GM19372 (cell line): ENCODE data around the gene EPC1.
A peak's percentile ranks its signal among the peaks of the same experiment; 100 is the strongest.

Source experiments
- ATAC-seq: cut with Tn5 transposase; IDR thresholded peaks from one replicate; pipeline ENCODE4 v1.9.1; 2021; ENCODE audit warnings: mild to moderate bottlenecking, low read depth, moderate library complexity; ENCODE audit not compliant: unreplicated experiment

The EPC1 gene

DNA sequence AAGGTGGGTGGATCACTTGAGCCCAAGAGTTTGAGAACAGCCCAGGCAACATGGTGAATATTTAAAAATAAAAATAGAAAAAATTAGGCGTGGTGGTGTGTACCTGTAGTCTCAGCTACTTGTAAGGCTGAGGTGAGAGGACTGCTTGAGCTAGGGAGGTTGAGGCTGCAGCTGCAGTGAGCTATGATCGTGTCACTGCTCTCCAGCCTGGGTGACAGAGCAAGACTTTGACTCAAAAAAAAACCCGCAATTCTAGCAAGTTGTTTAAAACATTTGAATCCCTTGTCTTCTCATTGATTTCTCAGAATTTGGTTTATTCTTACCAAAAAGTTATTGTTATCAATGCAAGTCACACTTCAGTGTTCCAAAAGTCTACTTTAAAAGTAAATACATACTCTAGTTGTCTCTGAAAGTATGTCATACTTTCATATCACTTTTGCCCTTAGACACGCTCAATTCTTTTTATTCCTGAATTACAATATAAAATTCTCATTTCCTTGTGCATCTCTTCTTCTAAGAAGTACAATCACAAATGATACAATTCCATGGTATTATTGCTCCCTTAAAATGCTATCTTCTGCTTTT lies 6.3 kb downstream of the EPC1 start:
- ATAC-seq, result no peak

DNA sequence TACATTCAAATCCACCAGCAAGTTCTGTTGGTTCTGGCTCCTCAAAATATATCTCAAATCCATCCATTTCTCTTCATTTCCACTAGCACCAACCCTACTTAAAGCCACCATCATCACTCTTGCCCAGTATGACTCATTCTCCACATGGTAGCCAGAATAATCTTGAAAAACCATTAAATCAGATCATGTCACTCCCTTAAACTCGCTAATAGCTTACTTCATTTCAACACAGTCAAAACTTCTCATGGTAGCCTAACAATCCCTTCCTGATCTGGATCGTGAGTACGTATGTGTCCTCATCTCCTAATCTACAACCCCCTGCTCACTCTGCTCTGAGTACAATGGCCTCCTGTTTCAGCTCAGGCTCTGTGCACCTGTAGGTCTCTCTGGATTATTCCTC lies 8.7 kb downstream of the EPC1 start:
- no peak for ATAC-seq

GRCh38 chr10:32337350-32337749 lies 9.6 kb downstream of the EPC1 start:
- ATAC-seq, result no peak

GRCh38 chr10:32333849-32334248 lies 13.1 kb downstream of the EPC1 start:
- ATAC-seq, result no peak

GRCh38 chr10:32332299-32332750 lies 14.6 kb downstream of the EPC1 start:
- ATAC-seq, result peak; percentile 86

DNA sequence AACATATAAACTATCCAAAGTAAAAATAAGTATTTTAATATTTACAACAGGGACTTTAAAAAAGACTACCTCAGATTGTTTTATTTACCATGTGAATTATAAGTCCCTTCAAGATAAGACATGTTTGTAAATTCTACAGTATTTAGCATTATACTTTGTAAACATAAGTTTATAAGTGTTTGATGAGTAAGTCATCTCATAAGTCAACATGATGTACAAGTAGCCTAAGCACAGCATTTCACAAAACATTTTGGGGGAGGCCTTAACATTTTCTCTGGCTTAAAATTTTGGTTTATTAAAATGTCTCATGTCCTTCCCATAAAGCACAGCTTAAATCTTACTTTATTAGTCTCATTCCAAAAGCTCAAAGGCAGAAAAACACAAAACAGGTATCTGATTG lies 15.4 kb downstream of the EPC1 start:
- ATAC-seq, result no peak

DNA sequence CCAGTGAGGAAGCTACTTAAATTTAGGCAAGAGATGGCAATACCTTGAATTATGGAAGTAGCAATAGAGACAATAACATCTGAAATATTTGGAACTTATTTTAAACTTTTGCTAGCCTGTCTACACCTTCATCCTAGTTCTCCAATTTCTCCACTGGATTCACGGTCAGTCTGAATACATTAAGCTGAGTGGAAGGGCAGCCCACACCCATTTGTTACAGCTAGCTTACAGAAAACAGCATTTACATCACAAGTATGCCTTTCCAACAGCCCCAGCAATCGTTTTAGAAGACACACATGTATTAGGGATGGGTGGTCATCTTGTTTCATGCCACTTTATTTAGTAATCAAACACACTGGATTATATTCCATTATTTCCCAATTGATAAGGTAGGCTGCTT lies 16.7 kb downstream of the EPC1 start:
- no peak for ATAC-seq

GRCh38 chr10:32329061-32329460 lies 17.9 kb downstream of the EPC1 start:
- ATAC-seq, result no peak

DNA sequence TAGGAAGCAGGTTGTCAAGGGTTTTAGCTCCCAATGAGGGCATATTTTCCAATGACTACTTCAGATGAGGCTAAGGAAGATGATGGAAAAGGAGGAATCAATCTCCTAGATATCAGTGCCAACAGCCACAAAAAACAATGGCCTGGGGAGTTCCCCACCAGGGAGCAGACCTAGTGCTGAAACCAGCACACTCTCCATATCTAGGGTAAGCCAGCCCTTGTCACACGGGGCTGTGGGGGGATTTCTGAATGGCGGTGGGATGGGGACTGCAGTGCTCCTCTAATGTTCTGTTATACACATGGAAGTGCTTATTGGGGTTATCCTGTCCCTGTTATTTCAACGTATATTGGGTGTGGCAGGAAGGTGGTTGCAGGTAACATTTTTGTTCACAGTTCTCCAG lies 18.5 kb downstream of the EPC1 start:
- no peak for ATAC-seq

DNA sequence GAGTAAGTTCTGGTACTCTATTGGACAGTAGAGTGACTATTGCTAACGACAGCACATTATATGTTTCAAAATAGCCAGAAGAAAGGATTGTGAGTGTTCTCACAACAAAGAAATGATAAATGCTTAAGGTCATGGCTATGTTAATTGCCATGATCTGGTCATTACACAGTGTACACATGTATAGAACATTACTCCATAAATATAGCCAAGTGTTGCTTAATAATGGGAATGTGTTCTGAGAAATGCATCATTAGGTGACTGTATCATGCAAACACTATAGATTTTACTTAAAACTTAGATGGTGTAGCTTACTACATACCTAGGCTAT lies 19.6 kb downstream of the EPC1 start:
- no peak for ATAC-seq

DNA sequence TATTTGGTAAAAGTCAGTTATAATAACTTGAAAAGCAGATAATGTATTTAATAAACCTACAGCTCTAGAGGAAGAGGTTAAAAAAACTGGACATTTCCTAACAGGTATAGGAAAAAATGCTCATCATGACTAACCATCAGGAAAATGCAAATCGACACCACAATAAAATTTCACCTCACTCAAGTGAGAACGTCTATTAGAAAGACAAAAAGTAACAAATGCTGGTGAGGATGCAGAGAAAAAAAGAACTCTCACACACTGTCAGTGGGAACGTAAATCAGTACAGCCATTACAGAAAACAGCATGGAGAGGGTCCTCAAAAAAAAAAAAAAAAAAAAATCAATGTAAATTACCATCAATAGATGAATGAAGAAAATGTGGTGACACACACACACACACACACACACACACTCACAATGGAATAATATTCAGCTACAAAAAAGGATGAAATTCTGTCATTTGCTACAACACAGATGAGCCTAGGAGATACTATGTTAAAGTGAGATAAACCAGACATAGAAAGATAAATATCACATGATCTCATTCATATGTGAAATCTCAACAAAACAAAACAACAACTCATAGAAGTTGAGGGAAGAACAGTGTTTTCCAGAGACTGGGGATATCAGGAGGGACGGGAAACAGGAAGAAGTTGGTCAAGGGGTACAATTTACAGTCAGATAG lies 20.1 kb downstream of the EPC1 start:
- ATAC-seq, result no peak

- ATAC-seq, result peak; percentile 66
These were observed 20.8 kb downstream of the EPC1 start for GRCh38 chr10:32326119-32326518.

DNA sequence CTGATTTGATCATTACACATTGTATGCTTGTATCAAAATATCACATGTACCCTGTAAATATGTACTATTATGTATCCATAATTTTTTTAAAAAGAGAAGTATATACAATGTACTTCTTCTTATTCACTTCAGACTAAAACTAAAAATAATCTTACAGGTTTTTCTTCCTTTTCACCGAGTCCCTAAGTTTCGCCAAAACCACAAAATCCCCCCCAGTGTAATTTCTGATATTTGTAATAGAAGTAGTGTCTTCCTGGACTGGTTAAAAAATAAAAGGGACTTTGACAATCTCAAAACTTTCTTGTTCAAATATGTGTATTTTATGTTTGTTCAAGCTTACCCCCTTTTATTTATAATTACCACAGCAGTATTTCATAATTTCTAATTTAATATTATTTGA lies 23.9 kb downstream of the EPC1 start:
- no peak for ATAC-seq

- ATAC-seq, result no peak
These were observed 25.8 kb downstream of the EPC1 start for GRCh38 chr10:32321016-32321631.

DNA sequence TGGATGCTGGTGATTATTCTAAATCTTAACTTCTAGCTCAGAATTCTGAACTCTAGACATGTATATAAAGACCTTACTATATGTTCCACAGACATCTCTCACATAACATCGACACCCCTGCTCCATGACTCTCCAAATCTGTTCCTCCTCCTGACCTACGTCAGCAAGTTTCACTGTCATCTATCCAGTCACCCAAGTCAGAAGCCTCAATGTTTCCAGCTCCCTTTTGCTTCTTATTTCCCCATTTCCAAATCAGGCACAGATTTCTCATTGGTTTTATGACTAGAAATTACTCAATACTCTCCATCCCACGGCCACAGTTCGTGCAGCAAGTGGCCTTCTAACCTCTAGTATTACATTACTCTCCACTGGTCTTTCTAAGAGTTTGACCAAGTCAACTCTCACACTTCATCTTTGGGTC lies 28.5 kb downstream of the EPC1 start:
- ATAC-seq, result peak; percentile 33

GRCh38 chr10:32317795-32318357 lies 29.1 kb downstream of the EPC1 start:
- ATAC-seq, result peak; percentile 93

GRCh38 chr10:32315424-32315823 lies 31.5 kb downstream of the EPC1 start:
- ATAC-seq, result no peak

DNA sequence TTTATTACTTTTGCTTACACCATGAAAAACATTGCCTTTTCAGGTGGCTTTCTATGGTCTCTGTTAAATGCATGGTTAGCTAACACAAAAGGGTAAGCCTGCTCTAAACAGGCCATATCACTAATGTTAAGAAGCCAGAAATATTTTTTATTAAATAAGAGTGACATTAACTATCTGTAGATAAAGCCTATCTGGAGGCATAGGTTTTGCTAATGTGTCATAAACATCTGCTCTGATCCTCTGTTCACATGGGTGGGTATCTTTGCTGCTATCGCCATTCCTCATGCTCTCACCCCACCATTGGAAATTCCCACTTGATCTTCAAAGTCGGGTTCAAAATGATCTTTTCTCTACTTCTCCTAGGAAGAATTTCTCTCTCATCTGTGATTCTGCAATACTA lies 32.4 kb downstream of the EPC1 start:
- ATAC-seq, result no peak

GRCh38 chr10:32308027-32308603 lies 38.8 kb downstream of the EPC1 start:
- ATAC-seq, result no peak

DNA sequence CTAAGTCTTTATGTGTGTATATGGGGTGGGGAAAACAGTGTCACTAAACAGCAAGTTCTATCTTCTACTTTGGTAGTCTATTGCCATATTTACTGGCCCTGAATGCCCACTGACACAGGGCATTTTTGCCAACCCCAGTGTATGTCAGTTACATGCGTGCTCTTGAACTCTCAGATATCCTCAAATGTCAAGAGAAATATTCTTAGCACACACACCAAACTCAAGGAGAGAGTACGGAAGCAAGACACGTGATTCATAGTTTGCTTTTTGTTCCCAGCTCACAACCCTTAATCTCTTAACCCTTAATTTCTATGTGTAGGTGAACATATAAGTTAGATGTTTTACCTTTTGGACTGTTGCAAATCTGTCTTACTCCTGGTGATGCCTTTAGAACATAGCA lies 39.3 kb downstream of the EPC1 start:
- ATAC-seq, result no peak

DNA sequence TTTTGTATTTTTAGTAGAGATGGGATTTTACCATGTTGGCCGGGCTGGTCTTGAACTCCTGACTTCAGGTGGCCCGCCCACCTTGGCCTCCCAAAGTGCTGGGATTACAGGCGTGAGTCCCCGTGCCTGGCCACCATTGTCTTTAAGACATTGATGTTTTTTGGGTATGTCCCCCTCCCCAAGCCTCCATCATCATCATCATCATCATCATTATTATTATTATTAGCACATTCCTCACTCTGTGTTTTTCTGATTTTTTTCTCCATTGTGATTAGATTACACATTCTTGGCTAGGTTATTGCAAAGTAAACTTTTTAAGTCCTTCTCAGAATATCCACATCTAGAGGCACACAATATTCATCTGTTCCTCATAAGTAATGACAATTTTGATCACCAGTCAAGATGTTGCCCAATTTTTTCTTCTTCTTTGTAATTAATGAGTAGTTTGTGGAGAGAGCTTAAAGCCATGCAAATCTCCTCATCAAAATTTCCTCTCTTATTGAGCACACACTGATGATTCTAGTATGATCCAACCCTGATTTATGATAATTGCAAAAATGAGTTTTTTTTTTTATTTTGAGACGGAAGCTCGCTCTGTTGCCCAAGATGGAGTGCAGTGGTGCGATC lies 47.5 kb downstream of the EPC1 start:
- no peak for ATAC-seq
